GM12892 (cell line): Measurements from ENCODE around the gene ZFPM1.

Experiments
- POLR2AphosphoS5 ChIP-seq: IDR thresholded peaks from 2 replicates; pipeline ENCODE4 v1.6.1; 2011; ENCODE audit warnings: low read depth, low read length, control low read depth
- TAF1 ChIP-seq: IDR thresholded peaks from 2 replicates; pipeline ENCODE4 v1.6.1; 2011; ENCODE audit warnings: low read depth, mild to moderate bottlenecking, control low read depth, low read length, borderline replicate concordance

DNA sequence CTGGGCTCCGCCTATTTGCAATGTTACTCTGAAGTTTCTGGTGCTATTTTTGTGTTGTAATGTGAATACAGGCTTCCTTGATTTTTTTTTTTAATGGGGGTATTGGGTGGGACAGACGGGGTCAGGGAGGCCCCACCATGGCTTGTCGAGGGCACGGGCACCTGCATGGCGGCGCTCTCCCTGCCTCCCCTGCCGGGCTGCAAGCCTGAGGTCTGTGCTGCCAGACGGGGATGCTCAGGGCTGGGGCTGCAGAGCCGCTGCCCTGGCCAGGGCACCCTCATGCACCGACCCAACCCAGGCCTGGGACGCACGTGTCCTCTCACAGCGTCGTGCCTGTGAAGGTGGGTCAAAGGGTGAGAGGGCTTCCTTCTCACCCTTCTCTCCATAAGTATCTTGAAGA, 13.0 kb upstream of the ZFPM1 start:
- TF ChIP-seq TAF1 (no peak), POLR2AphosphoS5 (no peak)
